H9 (cell line): Measurements from ENCODE around the gene PRPSAP2. TPM values are rescaled to one million over a fixed set of nuclear protein-coding genes. Genes with fewer than 3 reads are reported as not detected.
"Not testable (repeated sequence)": the region's sequence is repeated elsewhere in the genome, so short reads cannot be mapped to it uniquely, and the experiment has no call there.

Experiments used
- DNase-seq: peaks from one replicate; pipeline ENCODE4 v3.0.0-alpha.2; 2017
- H2AFZ ChIP-seq: one replicate; pipeline ENCODE4 v1.6.1; 2013; ENCODE audit warnings: mild to moderate bottlenecking, low read length, control low read depth, moderate library complexity
- H2AK5ac ChIP-seq: 2 replicates; pipeline ENCODE4 v1.6.1; 2013; ENCODE audit warnings: low read length, control low read depth, mixed read lengths; ENCODE audit not compliant: insufficient read length
- H2BK120ac ChIP-seq: one replicate; pipeline ENCODE4 v1.6.1; 2013; ENCODE audit warnings: low read depth, mild to moderate bottlenecking, low read length, control low read depth, inconsistent platforms; ENCODE audit not compliant: poor library complexity, severe bottlenecking
- H2BK12ac ChIP-seq: 2 replicates; pipeline ENCODE4 v1.6.1; 2013; ENCODE audit warnings: low read length, control low read depth, mixed read lengths, low read depth; ENCODE audit not compliant: insufficient read length
- H2BK15ac ChIP-seq: 2 replicates; pipeline ENCODE4 v1.6.1; 2013; ENCODE audit warnings: low read depth, low read length, control low read depth
- H2BK20ac ChIP-seq: one replicate; pipeline ENCODE4 v1.6.1; 2013; ENCODE audit warnings: low read depth, mild to moderate bottlenecking, low read length, control low read depth, inconsistent platforms; ENCODE audit not compliant: poor library complexity, severe bottlenecking
- H2BK5ac ChIP-seq: 2 replicates; pipeline ENCODE4 v1.6.1; 2013; ENCODE audit warnings: low read length, control low read depth, mixed read lengths; ENCODE audit not compliant: insufficient read length
- H3K14ac ChIP-seq: 2 replicates; pipeline ENCODE4 v1.6.1; 2013; ENCODE audit warnings: low read length, control low read depth; ENCODE audit not compliant: insufficient read depth
- H3K18ac ChIP-seq: 2 replicates; pipeline ENCODE4 v1.6.1; 2013; ENCODE audit warnings: low read depth, mild to moderate bottlenecking, mixed read lengths, low read length, control low read depth; ENCODE audit not compliant: insufficient read length
- H3K23ac ChIP-seq: 2 replicates; pipeline ENCODE4 v1.6.1; 2013; ENCODE audit warnings: low read length, control low read depth, mixed read lengths, low read depth; ENCODE audit not compliant: insufficient read length
- H3K23me2 ChIP-seq: 2 replicates; pipeline ENCODE4 v1.6.1; 2013; ENCODE audit warnings: low read depth, mild to moderate bottlenecking, mixed read lengths, low read length, control low read depth; ENCODE audit not compliant: insufficient read length, poor library complexity, severe bottlenecking
- H3K27ac ChIP-seq: 2 replicates; pipeline ENCODE4 v1.5.1; 2013; ENCODE audit warnings: low read length, control low read depth, mixed read lengths, low read depth; ENCODE audit not compliant: insufficient read length
- H3K27me3 ChIP-seq: 2 replicates; pipeline ENCODE4 v1.6.1; 2013; ENCODE audit warnings: low read length, control low read depth, inconsistent platforms; ENCODE audit not compliant: insufficient read depth
- H3K4ac ChIP-seq: 2 replicates; pipeline ENCODE4 v1.6.1; 2013; ENCODE audit warnings: low read depth, mild to moderate bottlenecking, control low read depth, inconsistent platforms, low read length, moderate library complexity
- H3K4me1 ChIP-seq: 2 replicates; pipeline ENCODE4 v1.6.1; 2013; ENCODE audit warnings: low read length, control low read depth, inconsistent platforms; ENCODE audit not compliant: insufficient read depth
- H3K4me2 ChIP-seq: 2 replicates; pipeline ENCODE4 v1.6.1; 2013; ENCODE audit warnings: low read length, control low read depth, mixed read lengths; ENCODE audit not compliant: insufficient read length, insufficient read depth
- H3K56ac ChIP-seq: 2 replicates; pipeline ENCODE4 v1.6.1; 2013; ENCODE audit warnings: low read depth, mild to moderate bottlenecking, mixed read lengths, low read length, control low read depth; ENCODE audit not compliant: insufficient read length
- H3K79me1 ChIP-seq: 2 replicates; pipeline ENCODE4 v1.6.1; 2013; ENCODE audit warnings: low read depth, mild to moderate bottlenecking, moderate library complexity, low read length, control low read depth, inconsistent platforms; ENCODE audit not compliant: insufficient read depth, poor library complexity, severe bottlenecking
- H3K79me2 ChIP-seq: 2 replicates; pipeline ENCODE4 v1.6.1; 2013; ENCODE audit warnings: low read length, control low read depth, inconsistent platforms; ENCODE audit not compliant: insufficient read depth
- H3K9ac ChIP-seq: 2 replicates; pipeline ENCODE4 v1.6.1; 2013; ENCODE audit warnings: low read length, control low read depth, mixed read lengths; ENCODE audit not compliant: insufficient read length; ENCODE audit errors: extremely low read depth
- H3K9me3 ChIP-seq: one replicate; pipeline ENCODE4 v1.6.1; 2013; ENCODE audit warnings: low read depth, low read length, inconsistent platforms; ENCODE audit not compliant: control insufficient read depth
- H3T11ph ChIP-seq: one replicate; pipeline ENCODE4 v1.6.1; 2013; ENCODE audit warnings: mild to moderate bottlenecking, low read length, control low read depth, inconsistent platforms
- H4K20me1 ChIP-seq: one replicate; pipeline ENCODE4 v1.6.1; 2013; ENCODE audit not compliant: control insufficient read depth, insufficient read length, insufficient read depth
- H4K5ac ChIP-seq: 2 replicates; pipeline ENCODE4 v1.6.1; 2013; ENCODE audit warnings: low read depth, mild to moderate bottlenecking, mixed read lengths, low read length, control low read depth; ENCODE audit not compliant: insufficient read length
- H4K8ac ChIP-seq: replicated peaks from 2 replicates; pipeline ENCODE4 v1.6.1; 2013; ENCODE audit warnings: low read length, control low read depth, mixed read lengths, low read depth; ENCODE audit not compliant: insufficient read length
- H4K91ac ChIP-seq: 2 replicates; pipeline ENCODE4 v1.6.1; 2013; ENCODE audit warnings: low read depth, mild to moderate bottlenecking, moderate library complexity, mixed read lengths, low read length, control low read depth; ENCODE audit not compliant: insufficient read length
- H3K27ac Mint-ChIP-seq, 3 experiments: 2 replicates in 2 of 3; 3 replicates in 1 of 3; pipeline ENCODE4 v1.8.0; 2020 to 2021; ENCODE audit warnings: mixed read lengths in 3 of 3, mild to moderate bottlenecking in 1 of 3, moderate library complexity in 1 of 3
- H3K27me3 Mint-ChIP-seq: 2 replicates; pipeline ENCODE4 v1.8.0; 2021; ENCODE audit warnings: low read depth, mild to moderate bottlenecking, moderate library complexity, mixed read lengths
- H3K36me3 Mint-ChIP-seq, 3 experiments: 2 replicates in 2 of 3; 3 replicates in 1 of 3; pipeline ENCODE4 v1.8.0; 2020 to 2021; ENCODE audit warnings: low read depth in 3 of 3, mixed read lengths in 3 of 3; ENCODE audit not compliant: insufficient read depth in 1 of 3
- H3K4me1 Mint-ChIP-seq, 2 experiments: 2 replicates each; pipeline ENCODE4 v1.8.0; 2020; ENCODE audit warnings: mixed read lengths in 2 of 2
- H3K4me3 Mint-ChIP-seq, 2 experiments: 2 replicates in 1 of 2; 3 replicates in 1 of 2; pipeline ENCODE4 v1.8.0; 2020 to 2021; ENCODE audit warnings: mild to moderate bottlenecking in 2 of 2, mixed read lengths in 2 of 2, moderate library complexity in 1 of 2
- H3K9me3 Mint-ChIP-seq, 2 experiments: 2 replicates in 1 of 2; 3 replicates in 1 of 2; pipeline ENCODE4 v1.8.0; 2020; ENCODE audit warnings: mild to moderate bottlenecking in 2 of 2, mixed read lengths in 2 of 2, moderate library complexity in 1 of 2
- WGBS: extraction: QIAGEN DNeasy Blood & Tissue Kit; methylation state at CpG from one replicate; pipeline ENCODE4 v1.1.7; 2013; ENCODE audit warnings: missing lambda C conversion rate, low lambda C conversion rate, mixed read lengths; ENCODE audit not compliant: insufficient read length; ENCODE audit errors: extremely low coverage; 5-methylcytosine and 5-hydroxymethylcytosine counted together
- total RNA-seq: library from RNA; stranded (reverse); gene quantifications from 2 replicates; pipeline ENCODE4 v1.2.1, GENCODE V29; 2021
- TF ChIP-seq, protein P1 (sequence below): fragments of 200-600 bp; sonication (generic); conservative IDR thresholded peaks from 3 replicates; pipeline ENCODE4 v1.8.0; 2021; ENCODE audit warnings: antibody characterized with exemption, mild to moderate bottlenecking

PRPSAP2 gene
- total RNA-seq, 1 experiment from 2014 or later, result 58.0 TPM

DNA sequence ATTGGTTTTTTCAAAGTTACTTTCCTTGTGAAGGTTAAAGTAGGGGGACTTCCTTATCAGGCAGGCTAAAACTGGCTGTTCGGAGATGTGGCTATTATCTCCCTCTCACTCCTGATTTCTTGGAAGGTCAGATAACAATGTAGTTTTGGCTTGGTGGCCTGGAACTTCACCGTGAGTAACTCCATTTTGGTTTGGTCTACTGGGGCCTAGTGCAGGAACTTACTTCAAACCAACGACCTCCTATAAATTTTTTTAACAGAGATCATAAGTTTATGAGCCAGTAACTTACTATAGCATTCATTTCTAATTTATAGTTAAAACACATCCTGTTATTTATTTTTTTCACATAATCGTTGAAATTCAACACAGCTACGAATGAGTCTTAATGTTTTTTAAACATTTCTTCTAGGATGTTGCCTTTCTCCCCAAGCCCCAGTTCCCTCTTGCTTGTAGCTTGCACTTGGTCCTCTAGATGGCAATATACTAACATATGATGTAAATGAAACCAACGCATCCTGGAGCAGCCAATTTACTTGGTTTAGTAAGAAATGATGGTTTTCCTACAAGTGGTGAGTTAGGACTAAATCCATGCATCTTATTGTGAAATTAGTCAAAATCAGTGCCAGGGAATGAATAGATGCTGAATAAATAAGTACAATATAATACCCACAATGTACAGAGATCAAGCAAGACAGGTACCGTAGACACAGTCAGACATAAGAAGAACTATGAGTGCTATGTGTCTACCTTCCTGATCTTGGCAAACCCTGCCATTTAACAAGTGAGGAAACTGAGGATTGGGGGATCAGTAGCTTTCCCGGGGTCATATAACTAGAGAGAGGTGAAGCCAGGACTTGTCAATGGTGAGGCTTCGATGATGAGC, 41.2 kb upstream of the PRPSAP2 start:
- H3K4me3 Mint-ChIP-seq, H2BK120ac ChIP-seq, H4K8ac ChIP-seq, H3K4me1 Mint-ChIP-seq, H4K5ac ChIP-seq, H3K79me2 ChIP-seq, H2BK5ac ChIP-seq, H3K36me3 Mint-ChIP-seq, H3K23me2 ChIP-seq, H3K27me3 ChIP-seq, H4K91ac ChIP-seq, H3K79me1 ChIP-seq, H3K18ac ChIP-seq, H3K4ac ChIP-seq, H3K27ac ChIP-seq, H3K9ac ChIP-seq, H2BK12ac ChIP-seq, H2BK20ac ChIP-seq, H3K56ac ChIP-seq, H3K14ac ChIP-seq, H2AFZ ChIP-seq, H4K20me1 ChIP-seq, H2BK15ac ChIP-seq, H3K4me1 ChIP-seq, H3K4me2 ChIP-seq, H3K23ac ChIP-seq, H3T11ph ChIP-seq, H2AK5ac ChIP-seq, H3K27me3 Mint-ChIP-seq, H3K9me3 ChIP-seq, H3K27ac Mint-ChIP-seq, H3K9me3 Mint-ChIP-seq: not testable (repeated sequence)
- TF ChIP-seq, protein P1, sequence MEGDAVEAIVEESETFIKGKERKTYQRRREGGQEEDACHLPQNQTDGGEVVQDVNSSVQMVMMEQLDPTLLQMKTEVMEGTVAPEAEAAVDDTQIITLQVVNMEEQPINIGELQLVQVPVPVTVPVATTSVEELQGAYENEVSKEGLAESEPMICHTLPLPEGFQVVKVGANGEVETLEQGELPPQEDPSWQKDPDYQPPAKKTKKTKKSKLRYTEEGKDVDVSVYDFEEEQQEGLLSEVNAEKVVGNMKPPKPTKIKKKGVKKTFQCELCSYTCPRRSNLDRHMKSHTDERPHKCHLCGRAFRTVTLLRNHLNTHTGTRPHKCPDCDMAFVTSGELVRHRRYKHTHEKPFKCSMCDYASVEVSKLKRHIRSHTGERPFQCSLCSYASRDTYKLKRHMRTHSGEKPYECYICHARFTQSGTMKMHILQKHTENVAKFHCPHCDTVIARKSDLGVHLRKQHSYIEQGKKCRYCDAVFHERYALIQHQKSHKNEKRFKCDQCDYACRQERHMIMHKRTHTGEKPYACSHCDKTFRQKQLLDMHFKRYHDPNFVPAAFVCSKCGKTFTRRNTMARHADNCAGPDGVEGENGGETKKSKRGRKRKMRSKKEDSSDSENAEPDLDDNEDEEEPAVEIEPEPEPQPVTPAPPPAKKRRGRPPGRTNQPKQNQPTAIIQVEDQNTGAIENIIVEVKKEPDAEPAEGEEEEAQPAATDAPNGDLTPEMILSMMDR, result peak; percentile 80
- WGBS, result no CpG with 5 or more reads among the region's 9 CpGs
- peak; percentile 48 for DNase-seq

DNA sequence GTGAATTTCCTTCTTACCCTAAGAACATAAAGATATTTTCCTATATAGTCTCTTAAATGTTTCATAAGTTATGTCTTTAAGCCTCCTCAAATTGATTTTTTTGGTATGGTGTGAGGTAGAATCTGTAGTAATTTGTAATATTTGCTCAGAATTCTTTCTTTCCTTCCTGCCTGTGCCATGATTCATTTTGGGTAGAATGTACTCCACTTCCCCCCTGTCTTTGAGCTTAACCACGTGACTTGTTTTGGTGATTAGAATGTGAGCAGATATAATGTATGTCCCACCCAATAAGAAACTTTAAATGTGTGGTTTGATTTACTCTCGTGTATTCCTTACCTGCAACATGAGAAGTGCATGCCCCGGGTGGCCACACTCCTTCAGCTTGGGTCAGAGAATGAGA, 36.5 kb upstream of the PRPSAP2 start:
- not testable (repeated sequence) for H3K27me3 Mint-ChIP-seq, H3K4me1 Mint-ChIP-seq, H4K91ac ChIP-seq, H4K20me1 ChIP-seq, H3K9me3 ChIP-seq, H3K23ac ChIP-seq, H3K27ac Mint-ChIP-seq, H3K56ac ChIP-seq, H3K4ac ChIP-seq, H2BK12ac ChIP-seq, H3K9me3 Mint-ChIP-seq, H3K14ac ChIP-seq, H2AK5ac ChIP-seq, H3K79me1 ChIP-seq, H3T11ph ChIP-seq, H4K5ac ChIP-seq, H3K27ac ChIP-seq, H2BK5ac ChIP-seq, H3K4me1 ChIP-seq, H3K36me3 Mint-ChIP-seq, H2BK120ac ChIP-seq, H3K23me2 ChIP-seq, H2BK20ac ChIP-seq, H3K4me2 ChIP-seq, H3K79me2 ChIP-seq, DNase-seq, H4K8ac ChIP-seq, H2BK15ac ChIP-seq, H3K4me3 Mint-ChIP-seq, H3K18ac ChIP-seq, H2AFZ ChIP-seq, H3K27me3 ChIP-seq, H3K9ac ChIP-seq
- no CpG with 5 or more reads among the region's 3 CpGs for WGBS
